ENCODE measurements around the gene ITPK1.

ITPK1 gene

DNA sequence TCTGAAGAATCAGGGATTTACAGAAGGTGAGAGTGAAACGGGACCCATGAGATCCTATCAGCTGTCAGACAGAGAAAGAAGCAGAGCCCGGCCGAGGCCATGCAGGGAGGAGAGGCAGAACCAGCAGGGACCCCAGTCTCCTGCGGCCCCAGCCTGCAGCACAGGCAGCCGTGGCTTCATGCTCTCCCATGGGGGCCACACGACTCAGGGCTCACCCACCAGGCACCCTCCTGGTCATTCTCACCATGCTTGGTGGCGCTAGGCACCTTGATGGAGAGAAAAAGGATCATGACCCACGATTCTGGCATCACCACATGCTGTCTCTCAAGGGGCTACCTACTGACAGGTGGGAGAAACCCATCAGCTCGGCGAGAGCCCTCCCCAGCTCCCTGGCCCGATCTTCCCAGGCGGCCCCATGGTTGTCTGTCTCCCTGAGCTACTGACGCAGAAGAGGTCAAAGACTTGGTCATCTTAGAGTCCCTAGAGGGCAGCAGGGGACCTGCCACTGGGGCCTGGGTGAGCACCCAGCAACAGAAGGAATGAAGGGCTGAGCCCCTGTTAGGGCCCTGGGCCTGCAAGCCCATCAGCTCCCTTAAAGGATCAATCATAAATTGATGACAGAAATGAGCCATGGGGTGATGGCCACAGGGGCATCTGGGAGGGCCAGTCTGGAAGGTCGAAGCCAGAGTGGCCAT lies 58.0 kb downstream of the ITPK1 start:
- no peak for DNase-seq

DNA sequence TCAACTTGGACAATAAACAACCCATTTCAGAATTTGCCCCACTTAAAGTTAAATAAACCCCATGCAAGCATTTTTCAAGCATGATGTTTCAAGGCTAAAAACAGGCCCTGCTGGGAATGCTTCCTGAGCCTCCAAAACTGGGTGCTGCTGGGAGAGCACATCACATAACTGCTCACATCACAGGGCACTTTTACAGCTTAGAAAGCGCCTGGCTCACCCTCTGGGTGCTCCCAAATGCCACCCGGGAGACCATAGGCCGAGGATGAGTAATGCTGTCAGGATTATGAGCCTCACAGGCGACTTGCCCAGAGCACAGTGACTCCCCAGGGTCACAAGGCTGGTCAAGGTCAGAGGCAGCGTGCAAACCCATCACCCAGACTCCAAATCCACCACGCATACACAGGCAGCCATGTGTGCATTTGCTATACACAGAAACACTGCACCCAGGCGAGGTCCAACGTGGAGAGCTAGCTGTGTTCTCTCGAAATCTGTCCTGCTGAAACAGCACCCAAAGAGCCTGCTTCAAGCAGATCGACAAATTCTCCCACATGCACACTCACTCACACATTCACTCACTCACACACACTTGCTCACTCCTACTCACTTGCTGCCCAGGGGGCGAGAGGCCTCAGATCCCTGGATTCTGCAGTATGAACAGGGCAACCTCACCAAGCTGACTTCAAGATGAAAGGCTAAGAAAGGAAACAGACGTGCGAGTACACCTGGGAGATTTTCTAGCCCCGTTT lies 58.7 kb downstream of the ITPK1 start:
- DNase-seq: no peak

DNA sequence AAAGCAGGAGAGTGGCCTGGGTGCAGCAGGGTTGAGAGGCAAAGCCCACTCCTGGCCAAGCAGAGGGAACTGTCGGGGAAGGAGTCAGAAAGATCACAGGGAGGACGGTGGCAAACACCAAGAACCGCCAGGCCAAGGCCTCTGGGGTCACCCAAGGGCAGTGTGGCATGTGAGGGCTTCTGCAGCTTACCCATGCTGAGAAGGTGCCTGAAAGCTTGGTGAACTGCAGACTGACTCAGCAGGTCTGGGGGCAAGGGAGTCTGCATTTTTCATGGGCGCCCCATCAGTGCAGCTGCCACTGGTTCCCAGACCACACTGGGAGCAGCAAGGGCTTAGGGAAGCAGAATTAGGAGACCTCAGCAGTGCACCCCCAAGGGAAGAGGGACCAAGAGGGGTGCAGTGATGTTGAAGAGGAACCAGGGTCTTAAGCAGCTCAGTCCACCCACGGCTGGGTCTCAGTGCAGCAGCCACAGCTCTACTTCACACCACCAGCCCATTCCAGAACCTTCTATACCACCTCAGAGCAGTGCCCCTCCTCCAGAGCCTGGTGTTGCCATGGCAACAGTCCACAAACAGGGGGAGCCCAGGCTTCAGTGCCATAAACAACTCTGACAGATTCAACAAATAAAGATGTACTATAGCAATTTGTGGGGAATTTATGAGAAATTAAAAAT lies 59.4 kb downstream of the ITPK1 start:
- no peak for DNase-seq

DNA sequence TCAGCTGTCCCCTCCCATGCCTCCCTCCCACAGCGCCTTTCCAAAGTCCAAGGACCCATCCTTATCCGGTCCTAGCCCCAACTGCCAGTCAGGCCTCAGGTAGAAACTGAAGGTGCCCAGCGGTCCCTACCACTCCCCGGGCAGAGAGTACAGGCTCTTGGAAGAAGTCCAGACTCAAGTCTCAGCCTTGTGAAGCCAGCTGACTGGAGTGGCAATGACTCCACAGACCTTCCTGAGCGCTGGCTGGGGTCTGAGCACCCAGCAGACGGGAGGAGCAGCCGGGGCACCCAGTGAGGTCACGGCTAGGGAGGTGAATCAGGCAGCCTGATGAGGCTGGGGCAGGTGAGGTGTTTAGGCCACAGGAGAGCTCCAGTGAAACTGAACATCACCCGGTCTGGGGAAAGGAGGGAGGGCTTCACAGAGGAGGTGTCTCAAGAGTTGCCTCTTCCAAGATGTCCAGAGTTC lies 60.0 kb downstream of the ITPK1 start:
- DNase-seq: no peak

DNA sequence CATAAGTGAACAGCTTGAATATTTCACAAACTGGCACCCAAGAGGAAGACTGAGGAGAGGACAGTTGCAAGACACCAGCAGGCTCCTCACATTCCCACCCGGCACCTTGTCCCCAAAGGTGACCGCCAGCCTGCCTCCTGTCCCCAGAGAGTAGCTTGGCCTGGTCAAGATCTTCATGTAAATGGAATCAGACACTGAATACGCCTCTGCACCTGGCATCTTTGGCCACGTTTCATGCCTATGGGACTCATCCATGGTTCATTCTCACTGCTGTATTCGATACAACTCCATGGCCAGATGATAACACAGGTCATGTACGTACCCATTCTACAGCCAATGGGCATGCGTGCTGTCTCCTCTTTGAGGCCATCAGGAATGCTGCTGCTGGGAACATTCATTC lies 60.8 kb downstream of the ITPK1 start:
- DNase-seq: no peak

DNA sequence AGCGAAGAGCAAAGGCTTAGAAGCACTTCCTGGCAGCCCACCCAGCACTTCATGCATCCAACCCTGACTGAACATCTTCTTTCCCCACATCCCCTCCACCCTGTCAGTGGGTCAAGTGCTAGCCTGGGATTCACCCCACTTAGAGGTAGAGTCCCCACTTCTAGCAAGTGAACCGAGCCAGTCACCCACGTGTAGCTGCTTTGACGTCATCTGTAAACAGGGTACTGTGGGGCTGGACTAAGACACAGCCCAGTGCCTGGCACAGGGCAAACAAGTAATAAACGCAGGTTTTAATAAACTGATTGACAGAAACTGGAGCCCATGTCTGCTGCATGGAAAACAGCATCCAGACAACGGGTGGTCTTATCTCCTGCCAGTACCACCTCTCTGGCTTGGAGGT lies 61.7 kb downstream of the ITPK1 start:
- DNase-seq: no peak

DNA sequence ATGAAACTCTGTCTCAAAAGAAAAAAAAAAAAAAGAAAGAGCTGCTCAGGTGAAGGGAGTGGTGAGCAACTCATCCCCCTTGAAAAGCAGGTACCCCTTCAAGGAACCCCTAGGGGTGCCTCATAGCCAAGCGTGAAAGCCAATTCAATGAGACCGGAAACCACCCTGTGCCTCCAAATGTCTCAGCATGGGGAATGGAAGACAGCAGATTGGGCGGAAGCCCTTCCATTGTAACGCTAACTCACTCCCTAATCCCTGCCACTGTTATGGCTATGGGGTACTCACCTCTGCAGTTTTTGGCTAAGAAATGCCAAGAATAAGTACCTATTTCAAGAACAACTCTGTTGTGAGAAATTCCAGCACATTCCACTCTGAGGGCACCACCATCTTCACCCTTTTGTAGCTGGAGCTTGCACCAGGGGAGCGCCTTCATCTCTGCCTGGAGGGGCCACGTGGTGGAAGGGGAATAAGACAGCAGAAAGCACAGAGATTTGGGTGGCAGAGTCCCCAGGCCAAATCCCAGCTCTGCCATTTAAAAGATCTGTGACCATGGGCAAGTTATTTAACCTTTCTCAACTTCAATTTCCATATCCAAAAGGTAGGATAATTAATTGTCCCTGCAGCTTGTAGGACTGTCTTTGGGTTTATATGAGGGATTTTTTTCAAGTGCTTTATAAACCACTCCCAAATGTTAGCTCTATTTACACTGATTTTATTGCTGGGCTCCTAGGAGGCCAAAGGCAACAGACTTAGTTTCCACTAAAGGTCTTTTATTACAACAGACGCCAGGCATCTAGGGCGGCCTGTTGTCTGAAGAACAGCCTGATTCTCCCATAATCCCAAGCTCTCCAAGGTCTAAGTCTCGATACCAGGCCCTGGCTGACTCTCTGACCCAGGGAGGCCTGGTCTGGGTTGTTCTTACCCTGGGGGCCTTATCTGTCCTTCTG lies 63.9 kb downstream of the ITPK1 start:
- DNase-seq: no peak

DNA sequence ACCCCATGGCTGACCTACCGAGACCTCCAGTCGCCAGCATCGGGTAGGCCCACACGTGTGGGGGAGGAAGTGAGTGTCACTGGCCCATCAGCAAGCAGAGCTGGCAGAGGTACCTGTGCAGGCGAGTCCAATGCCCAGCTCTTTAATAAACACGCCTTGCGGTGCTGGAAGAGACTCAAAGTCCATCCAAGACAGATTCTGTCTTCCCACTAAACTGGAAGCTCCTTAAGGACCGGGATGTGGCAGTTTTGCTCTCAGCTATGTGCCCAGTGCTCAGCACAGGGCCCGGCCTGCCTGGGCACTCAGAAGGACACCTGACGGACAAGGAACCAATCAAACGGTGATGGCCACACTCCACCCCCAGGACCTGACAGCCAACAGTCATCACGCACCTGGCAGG lies 65.0 kb downstream of the ITPK1 start:
- no peak for DNase-seq

DNA sequence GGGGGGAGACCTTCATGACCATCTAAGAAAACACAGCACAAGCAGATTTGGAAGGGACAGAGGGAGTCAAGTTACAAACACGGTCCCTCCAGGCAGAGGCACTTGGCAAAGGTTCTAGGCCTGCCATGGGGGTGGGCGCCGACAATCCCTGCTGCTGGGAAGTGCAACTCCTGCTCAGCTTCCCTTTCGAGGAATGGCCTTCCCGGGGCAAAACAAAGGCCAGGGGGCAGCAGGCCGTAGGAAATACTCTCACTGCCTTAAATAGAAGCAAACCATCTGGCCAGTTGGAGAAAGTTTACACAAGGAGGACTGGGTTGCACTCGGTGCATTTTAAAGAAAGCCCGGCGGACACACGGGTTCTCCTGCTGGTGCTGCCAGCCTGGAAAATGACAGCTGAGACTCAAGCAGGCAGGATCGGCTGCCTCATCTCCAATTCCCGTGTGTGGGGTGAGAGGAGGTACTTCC lies 65.8 kb downstream of the ITPK1 start:
- DNase-seq: no peak

DNA sequence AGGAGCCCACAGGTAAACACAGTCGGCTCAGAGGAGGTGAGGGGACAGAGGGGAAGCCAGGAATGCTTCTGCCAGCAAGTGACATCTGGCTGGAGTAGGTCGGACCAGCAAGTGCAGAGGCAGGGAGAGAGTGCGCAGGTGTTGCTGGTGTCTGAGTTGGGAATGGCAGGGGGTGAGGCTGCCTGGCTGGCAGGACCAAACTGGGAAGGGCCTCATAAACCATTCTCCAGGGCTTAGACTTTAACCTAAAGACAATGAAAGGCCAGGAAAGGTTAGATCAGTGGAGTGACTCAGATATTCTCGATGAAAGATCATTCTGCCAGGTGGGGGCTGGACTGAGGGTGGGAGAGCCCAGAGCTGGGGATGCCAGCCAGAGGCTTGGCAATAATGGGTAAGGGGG lies 66.4 kb downstream of the ITPK1 start:
- no peak for DNase-seq

DNA sequence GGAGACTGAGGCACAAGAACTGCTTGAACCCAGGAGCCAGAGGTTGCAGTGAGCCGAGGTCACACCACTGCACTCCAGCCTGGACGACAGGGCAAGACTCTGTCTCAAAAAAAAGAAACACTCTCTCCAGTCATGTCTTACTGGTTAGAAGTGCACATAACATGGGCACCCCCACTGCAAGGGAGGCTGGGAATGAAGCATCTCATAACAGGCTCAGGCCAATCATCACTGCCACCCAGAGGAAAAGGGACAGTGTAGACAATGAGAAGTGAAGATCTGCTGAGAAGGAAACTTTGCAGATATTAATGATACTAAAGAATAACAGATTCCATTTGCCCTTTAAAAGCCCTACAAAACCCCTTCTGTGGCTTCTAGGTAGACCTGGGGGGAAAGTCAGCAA lies 66.9 kb downstream of the ITPK1 start:
- DNase-seq: no peak

DNA sequence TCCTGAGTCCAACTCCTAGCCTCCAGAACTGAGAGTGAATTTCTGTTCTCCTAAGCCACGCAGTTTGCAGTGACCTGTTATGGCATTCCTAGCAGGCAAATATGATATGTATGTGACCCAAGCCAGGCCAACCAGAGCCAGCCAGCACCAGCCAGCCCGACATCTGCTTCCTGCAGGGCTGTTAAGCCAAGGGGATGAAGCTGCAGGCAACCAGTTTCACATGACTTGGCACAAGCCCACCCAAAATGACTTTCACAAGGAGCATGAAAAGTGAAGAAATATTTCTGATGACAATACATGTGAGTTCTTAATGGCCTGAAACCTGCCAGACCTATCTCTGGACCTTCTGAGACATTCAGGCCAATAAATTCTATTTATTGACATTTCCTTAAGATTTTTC lies 68.1 kb downstream of the ITPK1 start:
- no peak for DNase-seq

DNA sequence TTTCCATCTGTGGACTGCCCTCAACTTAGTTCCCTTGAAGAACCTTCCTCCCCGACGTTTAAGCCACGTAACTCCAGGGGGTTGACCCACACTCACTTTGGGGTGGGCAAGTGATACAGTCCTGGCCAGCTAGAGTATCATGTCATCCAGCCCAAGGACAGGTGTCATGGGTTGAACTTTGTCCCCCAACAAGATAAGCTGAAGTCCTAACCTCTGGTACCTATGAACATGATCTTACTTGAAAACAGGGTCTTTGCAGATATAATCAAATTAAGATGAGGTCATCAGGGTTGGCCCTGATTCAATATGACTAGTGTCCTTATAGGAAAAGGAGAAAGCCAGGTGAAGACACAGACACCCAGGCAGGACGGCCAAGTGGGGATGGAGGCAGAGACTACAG lies 68.6 kb downstream of the ITPK1 start:
- DNase-seq: no peak

DNA sequence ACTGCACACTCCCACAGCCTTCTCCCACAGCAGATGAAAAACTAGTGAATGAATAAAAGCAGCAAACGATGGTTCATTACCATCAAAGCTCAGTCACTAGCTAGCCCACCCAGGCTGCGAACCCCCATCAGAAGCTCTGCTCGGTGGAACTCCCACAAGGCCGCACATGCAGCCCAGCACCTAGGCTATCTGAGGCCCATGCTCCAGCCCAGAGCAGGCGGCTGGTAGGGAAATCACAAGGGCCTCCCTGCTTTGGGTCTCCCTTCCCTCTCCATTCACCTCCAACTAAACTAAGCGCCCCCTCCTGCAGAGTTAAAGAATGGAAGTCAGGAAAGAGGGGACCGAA lies 69.0 kb downstream of the ITPK1 start:
- DNase-seq: no peak

DNA sequence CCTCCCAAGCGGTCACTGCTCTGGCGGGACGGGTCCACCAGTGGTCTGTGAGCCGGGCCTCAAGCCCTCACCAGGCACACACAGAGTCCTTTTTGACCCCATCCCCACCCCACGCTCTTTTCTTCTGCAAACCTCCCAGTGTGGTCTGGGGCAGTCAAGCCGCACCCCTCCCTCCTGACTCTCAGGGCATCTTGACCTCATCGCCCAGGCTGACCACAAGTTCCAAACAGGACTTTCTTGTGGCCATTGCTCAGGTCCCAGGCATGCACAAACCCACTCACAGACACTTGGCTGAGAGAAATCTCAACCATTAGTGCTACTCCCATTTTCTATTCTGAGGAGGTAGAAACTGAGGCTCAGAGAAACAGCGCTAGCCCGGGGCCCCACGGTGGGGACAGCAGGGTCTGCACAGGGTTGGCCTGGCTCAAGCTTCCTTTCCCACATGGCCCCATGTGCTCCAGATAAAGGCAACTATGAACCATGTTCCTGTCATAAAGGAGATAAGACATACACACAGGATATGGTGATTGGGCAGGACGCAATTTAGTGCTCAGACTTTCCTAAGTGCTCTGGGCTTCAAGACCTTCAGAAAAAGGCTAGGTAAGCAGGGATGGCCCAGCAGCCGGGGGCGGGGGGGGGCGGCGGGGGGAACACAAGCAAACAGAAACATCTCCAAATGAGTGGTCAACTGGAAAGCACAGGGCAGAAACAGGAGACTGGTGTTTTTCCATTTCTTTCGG lies 69.6 kb downstream of the ITPK1 start:
- DNase-seq: no peak

DNA sequence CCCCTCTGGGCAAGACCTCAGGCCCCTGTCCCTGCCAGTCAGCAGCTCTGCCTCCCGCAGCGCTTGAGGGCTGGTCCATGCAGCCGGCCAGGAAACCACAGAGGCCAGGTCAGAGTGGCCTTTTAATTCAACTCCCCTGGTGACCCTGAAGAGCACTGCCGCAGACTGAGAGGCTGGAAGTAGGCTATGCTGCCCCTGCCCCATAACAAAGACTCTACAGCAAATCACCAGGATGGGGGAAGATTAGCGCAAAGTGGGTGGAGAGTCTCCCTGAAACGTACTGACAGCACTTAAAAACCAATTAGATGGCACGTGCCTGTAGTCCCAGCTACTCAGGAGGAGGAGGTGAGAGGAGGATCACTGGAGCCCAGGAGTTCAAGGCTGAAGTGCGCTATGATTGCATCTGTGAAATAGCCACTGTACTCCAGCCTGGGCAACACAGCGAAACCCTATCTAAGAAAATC lies 70.5 kb downstream of the ITPK1 start:
- DNase-seq: no peak

DNA sequence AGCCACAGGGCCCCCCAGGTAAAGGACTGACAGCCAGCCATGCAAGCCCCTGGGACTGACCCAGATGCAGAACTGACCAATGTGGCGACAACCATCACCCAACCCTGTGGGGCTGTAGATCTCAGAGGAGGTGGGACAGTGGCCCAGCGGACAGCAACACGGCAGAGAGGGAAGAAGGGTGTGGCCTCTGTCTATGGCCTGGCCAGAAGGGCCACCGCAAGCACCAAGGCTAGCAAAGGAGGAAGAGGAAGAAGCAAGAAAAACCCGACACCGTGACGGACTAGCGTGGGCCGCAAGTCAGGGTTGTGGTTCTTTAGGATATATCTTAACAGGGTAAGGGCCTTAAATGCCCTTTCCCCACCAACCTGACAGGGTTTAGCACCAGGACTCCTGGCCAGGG lies 71.2 kb downstream of the ITPK1 start:
- DNase-seq: no peak

DNA sequence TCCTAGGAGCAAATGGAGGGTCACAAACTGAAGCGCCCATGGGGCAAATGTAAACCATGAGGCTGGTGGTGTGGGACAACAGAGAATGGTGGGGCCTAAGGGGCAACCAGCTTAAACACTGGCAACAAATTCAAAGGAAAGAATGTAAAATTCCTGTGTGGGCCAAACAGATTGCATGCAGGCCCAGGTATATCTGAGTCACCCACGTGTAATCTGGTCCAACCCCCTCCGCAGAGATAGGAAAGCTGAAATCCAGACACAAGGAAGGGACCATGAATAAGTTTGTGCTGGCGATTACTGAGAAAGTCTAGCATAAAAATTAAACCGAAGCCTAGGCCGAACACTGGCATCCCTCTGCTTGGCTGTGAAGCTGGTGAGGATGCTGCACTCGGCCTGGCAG lies 71.6 kb downstream of the ITPK1 start:
- no peak for DNase-seq

DNA sequence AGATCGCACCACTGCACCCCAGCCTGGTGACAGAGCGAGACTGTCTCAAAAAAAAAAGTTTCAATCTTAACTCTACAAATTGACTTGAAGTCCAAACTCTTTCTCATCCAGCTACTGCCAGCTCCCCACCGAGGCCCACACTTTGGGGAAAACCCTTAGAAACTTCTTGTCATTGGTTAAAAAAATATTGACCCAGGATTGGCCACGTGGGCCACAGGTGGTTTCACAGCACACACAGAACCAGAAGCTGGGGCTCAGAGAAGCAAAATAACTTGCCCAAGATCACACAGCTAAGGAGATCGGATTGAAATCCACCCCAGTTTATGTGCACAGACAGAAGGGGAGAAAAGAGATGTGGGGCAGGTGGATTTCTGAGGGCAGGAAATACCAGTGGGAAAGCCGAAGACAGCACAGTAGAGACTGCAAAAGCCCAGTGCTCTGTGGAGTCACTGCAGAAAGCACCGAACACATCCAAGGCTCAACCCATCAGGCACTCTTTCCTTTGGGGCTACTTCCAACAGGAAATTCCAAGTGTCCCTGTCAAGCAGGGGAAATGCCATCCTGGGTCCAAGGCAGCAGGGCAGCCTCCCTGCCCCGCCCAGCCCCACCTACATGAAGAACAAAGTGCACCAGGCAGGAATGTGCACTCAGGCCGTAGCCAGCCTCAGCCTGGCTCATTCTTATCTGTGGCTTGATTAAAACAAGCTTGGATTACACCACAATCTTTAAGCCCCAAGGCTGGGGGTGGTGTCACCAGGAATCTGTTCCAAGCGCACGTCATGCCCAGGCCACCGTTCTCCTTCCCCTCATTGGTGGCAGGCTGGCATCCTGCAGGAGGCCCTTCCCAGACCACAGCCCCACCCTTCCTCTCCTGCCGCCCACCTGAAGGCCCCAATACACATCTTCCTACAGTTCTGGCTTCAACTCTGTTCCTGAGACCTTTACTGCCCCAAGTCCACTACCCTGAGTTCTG lies 72.5 kb downstream of the ITPK1 start:
- DNase-seq: no peak

DNA sequence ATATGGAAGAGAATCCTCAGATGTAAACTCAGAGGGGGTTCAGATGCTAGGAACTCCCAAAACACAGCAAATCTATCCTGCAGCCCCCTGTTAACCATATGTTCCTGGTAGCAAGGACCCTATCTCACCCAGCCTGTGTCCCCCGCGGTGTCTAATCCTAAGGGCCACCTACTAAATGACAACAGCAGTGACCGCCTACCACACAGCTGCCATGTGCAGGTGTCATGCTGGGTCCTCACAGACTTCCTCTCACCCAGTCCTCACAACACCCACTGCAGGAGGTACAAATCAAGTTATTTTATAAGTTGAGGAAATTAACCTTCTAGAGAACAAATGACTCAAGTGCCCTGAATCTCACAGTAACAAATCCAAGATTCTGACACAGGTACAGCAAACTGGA lies 73.9 kb downstream of the ITPK1 start:
- DNase-seq: no peak

DNA sequence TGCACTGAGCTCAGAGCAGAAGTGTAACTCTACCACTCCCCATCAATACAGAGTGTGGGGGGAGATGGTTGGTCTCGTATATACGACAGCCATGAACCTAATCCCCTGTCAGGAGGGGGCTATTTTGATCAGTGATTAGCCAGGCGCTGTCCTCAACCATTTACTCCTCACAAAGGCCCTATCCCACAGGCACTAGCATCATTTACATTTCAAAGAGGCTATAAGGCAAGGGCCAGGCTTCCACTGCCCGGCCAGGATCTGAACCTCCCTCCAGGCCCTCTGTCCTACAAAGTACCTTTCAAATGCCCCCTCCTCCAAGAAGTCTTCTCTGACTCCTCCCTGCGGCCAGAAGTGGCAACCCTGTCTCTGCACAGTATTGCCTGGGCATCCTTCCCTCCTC lies 74.7 kb downstream of the ITPK1 start:
- no peak for DNase-seq
